Calu3 (cell line): ENCODE results near the gene ZFP62. TPM values are rescaled to one million over a fixed set of nuclear protein-coding genes. Genes with fewer than 3 reads are reported as not detected.

ENCODE experiments used
- BruUV-seq: library from RNA; stranded (reverse); fragments of 400-500 nt; replicated peaks from 2 replicates; lab custom pipeline; 2021; lab: Mats Ljungman, UMichigan
- CTCF ChIA-PET: fragments of 300-600 bp; sonication (Branson Sonifier 250); formaldehyde crosslinking; loops from one replicate; lab custom pipeline; 2022; ENCODE audit warnings: antibody characterized with exemption; lab: Charles Lee
- DNase-seq: peaks from one replicate; pipeline ENCODE4 v3.0.0; 2022
- H3K27ac Mint-ChIP-seq: one replicate; pipeline ENCODE4 v1.8.0; 2022; ENCODE audit warnings: mixed read lengths; ENCODE audit not compliant: unreplicated experiment
- H3K27me3 Mint-ChIP-seq: one replicate; pipeline ENCODE4 v1.8.0; 2022; ENCODE audit warnings: mixed read lengths; ENCODE audit not compliant: unreplicated experiment
- H3K36me3 Mint-ChIP-seq: one replicate; pipeline ENCODE4 v1.8.0; 2022; ENCODE audit warnings: mild to moderate bottlenecking, moderate library complexity, mixed read lengths; ENCODE audit not compliant: insufficient read depth, unreplicated experiment
- H3K4me1 Mint-ChIP-seq: one replicate; pipeline ENCODE4 v1.8.0; 2022; ENCODE audit warnings: mild to moderate bottlenecking, low read depth, mixed read lengths; ENCODE audit not compliant: unreplicated experiment
- H3K4me3 Mint-ChIP-seq: one replicate; pipeline ENCODE4 v1.8.0; 2022; ENCODE audit warnings: mild to moderate bottlenecking, low read depth, moderate library complexity, mixed read lengths; ENCODE audit not compliant: unreplicated experiment
- H3K9me3 Mint-ChIP-seq: one replicate; pipeline ENCODE4 v1.8.0; 2022; ENCODE audit warnings: low read depth, mixed read lengths; ENCODE audit not compliant: unreplicated experiment
- intact Hi-C: fragments of 100-400 bp; cut with micrococcal nuclease; formaldehyde crosslinking; loops from one replicate; pipeline ENCODE4 v1.10.0; 2022; ENCODE audit not compliant: unreplicated experiment
- total RNA-seq: library from RNA; stranded (reverse); gene quantifications from 2 replicates; pipeline ENCODE4 v1.2.3, GENCODE V29; 2022
- TF ChIP-seq, protein P1 (sequence below): fragments of 200-600 bp; IDR thresholded peaks from one replicate; pipeline ENCODE4 v1.8.0; 2022; ENCODE audit warnings: antibody characterized with exemption; ENCODE audit not compliant: unreplicated experiment

The ZFP62 gene
- total RNA-seq, 1 experiment from 2014 or later = 46.4 TPM

DNA sequence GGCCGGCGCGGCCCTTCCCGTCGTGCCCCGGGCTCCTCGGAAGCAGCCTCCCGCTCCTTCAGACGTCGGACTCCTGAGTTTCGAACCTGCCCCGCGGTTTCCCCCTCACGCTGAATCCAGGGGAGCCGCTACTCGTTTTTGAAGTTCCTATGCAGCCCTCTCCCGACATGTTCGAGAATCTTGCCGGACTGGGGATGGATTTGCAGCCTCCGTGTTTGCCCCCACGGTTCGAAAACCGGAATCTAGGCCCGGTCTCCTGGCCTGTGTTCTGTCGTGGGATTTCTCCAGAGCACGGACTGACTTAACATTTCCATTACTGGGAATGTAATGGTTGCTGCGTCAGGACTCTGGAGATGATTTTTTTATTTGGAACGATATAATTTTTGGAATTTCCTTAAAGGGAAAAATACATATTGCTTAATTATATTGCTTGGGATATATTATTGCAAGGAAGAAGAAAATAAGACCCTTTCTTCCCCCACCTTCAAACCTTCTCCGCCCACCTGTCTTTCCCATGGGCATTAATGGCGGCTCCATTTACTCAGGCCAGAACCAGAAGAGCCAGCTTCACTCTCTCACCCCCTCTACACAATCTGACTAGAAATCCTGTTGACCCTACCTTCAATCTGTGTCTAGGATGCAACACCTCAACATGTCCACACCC lies 50.0 kb downstream of the ZFP62 start:
- Mint-ChIP-seq H3K36me3 (peaks cover 22% of the 10 kb centered on the region), H3K4me1 (peaks cover 48% of the 10 kb centered on the region), H3K27ac (peak overlapping the region; percentile 44), H3K9me3 (no peaks in the 10 kb centered on the region), H3K4me3 (peak overlapping the region; percentile 72), H3K27me3 (no peaks in the 10 kb centered on the region)
- TF ChIP-seq, protein P1, sequence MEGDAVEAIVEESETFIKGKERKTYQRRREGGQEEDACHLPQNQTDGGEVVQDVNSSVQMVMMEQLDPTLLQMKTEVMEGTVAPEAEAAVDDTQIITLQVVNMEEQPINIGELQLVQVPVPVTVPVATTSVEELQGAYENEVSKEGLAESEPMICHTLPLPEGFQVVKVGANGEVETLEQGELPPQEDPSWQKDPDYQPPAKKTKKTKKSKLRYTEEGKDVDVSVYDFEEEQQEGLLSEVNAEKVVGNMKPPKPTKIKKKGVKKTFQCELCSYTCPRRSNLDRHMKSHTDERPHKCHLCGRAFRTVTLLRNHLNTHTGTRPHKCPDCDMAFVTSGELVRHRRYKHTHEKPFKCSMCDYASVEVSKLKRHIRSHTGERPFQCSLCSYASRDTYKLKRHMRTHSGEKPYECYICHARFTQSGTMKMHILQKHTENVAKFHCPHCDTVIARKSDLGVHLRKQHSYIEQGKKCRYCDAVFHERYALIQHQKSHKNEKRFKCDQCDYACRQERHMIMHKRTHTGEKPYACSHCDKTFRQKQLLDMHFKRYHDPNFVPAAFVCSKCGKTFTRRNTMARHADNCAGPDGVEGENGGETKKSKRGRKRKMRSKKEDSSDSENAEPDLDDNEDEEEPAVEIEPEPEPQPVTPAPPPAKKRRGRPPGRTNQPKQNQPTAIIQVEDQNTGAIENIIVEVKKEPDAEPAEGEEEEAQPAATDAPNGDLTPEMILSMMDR = no peak
- no TSS peak for BruUV-seq
- DNase-seq = no peak
- intact Hi-C loops = no loop called here
- CTCF ChIA-PET = interaction anchor here (0.6 to 1.3 kb wide), 4 partner anchors 14 to 171 kb away, joined by 3 to 4 read pairs (median 4); partner anchors contain the start of gene ZFP62

DNA sequence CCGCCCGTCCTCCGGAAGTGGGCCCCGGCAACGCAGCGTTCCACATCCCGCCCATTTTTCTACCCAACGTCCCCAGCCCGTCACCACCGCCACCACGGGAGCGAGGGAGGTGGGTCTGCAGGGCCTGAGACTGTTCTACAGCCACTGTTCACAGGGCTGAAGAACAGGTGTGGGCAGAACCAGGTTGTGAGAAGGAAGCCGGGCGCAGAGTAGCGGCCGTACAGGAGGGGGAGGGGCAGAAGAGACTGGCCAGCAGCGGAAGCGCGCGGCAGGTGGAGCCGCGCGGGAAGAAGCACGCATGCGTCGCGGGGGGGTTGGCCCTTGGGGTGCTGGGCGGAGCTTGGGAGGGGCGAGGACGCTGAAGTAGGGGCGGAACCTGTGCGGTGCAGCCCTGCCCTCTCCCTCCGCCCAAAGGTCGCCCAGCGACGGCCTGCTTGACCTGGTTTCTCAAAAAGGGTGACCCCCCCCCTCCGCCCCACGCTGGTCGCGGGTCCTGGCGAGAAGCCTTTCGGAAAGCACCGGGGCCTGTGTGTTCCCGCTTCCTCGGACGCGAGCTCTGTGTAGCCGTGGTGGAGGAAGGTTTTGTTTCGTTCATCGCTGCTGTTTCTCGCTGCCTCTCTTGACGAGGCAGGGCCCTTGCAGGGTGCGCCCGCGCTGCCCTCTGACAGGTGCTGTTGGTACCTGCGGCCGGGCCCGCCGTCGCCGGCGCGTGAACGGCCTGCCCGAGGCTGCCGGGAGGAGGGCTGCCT lies 50.7 kb downstream of the ZFP62 start:
- Mint-ChIP-seq H3K4me1 (peaks cover 48% of the 10 kb centered on the region), H3K27ac (peak overlapping the region; percentile 44), H3K9me3 (no peaks in the 10 kb centered on the region), H3K27me3 (no peaks in the 10 kb centered on the region), H3K4me3 (peak overlapping the region; percentile 72), H3K36me3 (peaks cover 22% of the 10 kb centered on the region)
- CTCF ChIA-PET = interaction anchor here (0.6 to 1.3 kb wide), 5 partner anchors 8 to 170 kb away, joined by 3 to 4 read pairs (median 3); partner anchors contain the start of genes MGAT1 and ZFP62
- TSS peak; percentile 79 for BruUV-seq
- DNase-seq = peak; percentile 98
- TF ChIP-seq, protein P1 = no peak
- intact Hi-C loops = no loop called here

GRCh38 chr5:180809403-180810209 lies 51.5 kb downstream of the ZFP62 start:
- BruUV-seq = no TSS peak
- CTCF ChIA-PET = interaction anchor here (0.8 to 0.9 kb wide), 2 partner anchors 7 to 380 kb away, joined by 3 to 4 read pairs; partner anchors contain the start of gene MGAT1

More at GRCh38 chr5:180809403-180810209, 51.5 kb downstream of the ZFP62 start:
- H3K4me3 Mint-ChIP-seq = peak overlapping the region; percentile 72
- peak overlapping the region; percentile 44 for H3K27ac Mint-ChIP-seq
- no peaks in the 10 kb centered on the region for H3K27me3 Mint-ChIP-seq
- H3K9me3 Mint-ChIP-seq = no peaks in the 10 kb centered on the region
- H3K36me3 Mint-ChIP-seq = peaks cover 22% of the 10 kb centered on the region
- H3K4me1 Mint-ChIP-seq = peaks cover 56% of the 10 kb centered on the region
- peak; percentile 90 for DNase-seq
- intact Hi-C loops = loop anchor here (2.0 kb wide), 1 partner anchor 17 kb away; no protein-coding TSS in a partner anchor
- TF ChIP-seq, protein P1 = no peak
